Measurements from ENCODE around the gene ZBED1.
"Not testable (repeated sequence)": the region's sequence is repeated elsewhere in the genome, so short reads cannot be mapped to it uniquely, and the experiment has no call there.

ZBED1 gene

DNA sequence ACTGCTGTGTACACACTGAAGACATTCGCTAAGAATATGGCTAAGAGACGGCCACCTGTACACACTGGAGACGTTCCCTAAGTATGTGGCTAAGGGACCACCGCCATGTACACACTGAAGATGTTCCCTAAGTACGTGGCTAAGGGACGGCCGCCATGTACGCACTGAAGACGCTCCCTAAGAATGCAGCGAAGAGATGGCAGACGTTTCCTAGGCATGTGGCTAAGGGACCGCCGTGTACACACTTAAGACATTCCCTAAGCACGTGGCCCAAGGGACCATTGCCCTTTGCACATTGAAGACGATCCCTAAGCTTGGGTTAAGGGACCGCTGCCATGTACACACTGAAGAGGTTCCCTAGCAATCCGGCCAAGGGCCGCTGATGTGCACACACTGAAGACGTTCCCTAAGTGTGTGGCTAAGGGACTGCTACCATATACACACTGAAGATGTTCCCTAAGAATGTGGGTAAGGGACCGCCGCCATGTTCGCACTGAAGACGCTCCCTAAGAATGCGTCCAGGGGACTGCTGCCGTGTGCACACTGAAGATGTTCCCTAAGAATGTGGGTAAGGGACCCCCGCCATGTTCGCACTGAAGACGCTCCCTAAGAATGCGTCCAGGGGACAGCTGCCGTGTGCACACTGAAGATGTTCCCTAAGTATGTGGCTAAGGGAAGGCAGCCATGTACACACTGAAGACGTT is 36.7 kb downstream of the ZBED1 start:
- Histone ChIP-seq H3K4me1 (ENCODE audit: control insufficient read depth in 1 of 2, insufficient read depth in 2 of 2, low read length in 2 of 2) (no peaks in the 10 kb centered on the region), H3K27ac (ENCODE audit: low read depth, low read length) (no peak overlapping the region), H3K9ac (ENCODE audit: low read depth in 1 of 2, low read length in 2 of 2) (no peak overlapping the region)

DNA sequence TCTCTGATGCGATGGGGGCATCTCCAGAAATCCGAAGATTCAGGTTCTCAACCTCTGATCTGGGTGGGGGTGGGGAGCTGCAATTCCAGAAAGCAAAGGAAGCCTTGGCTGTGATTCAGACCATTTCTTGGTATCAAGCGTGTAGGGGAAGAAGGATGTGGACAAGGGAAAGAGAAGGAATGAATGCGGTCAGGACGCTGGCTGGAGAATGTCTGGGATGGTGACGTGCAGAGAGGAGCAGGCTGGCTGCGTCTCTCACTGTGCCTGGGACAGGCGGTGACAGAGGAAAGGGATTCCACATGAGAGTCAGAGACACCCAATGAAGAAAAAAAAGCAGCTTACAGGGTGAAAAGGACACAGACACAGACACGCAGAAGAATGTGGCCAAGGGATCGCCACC is 37.3 kb downstream of the ZBED1 start:
- H3K27ac ChIP-seq (ENCODE audit: low read depth, low read length); H3K4me3 ChIP-seq (ENCODE audit: low read depth in 1 of 2, low read length in 2 of 2); H3K9ac ChIP-seq (ENCODE audit: low read depth in 1 of 2, low read length in 2 of 2): not testable (repeated sequence)

More for the DNA sequence above, 36.7 kb downstream of the ZBED1 start:
- Histone ChIP-seq H3K36me3 (ENCODE audit: control insufficient read depth in 1 of 2, insufficient read depth in 2 of 2, low read length in 2 of 2) (no peaks in the 10 kb centered on the region), H3K4me3 (ENCODE audit: low read depth in 1 of 2, low read length in 2 of 2) (no peak overlapping the region), H3K27me3 (ENCODE audit: control insufficient read depth in 1 of 2, insufficient read depth in 2 of 2, low read length in 2 of 2) (no peaks in the 10 kb centered on the region), H3K9me3 (ENCODE audit: control insufficient read depth in 1 of 2, low read length in 2 of 2) (no peaks in the 10 kb centered on the region)

DNA sequence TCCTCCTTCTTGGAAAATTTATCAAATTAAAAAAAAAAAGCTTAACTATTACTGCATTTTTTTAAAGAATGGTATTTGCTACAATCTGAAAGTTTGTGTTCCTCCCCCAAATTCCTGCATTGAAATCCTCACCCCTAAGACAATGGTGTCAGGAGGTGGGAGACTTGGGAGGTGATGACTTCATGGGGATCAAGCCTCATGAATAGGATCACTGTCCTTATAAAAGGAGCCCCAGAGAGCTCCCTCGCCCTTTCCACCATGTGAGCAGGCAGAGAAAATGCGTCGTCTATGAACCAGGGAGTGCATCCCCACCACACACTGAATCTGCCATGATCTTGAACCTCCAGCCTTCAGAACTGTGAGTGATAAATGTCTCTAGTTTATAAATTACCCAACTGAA is 38.0 kb downstream of the ZBED1 start:
- Histone ChIP-seq H3K9me3 (ENCODE audit: control insufficient read depth in 1 of 2, low read length in 2 of 2) (no peaks in the 10 kb centered on the region), H3K36me3 (ENCODE audit: control insufficient read depth in 1 of 2, insufficient read depth in 2 of 2, low read length in 2 of 2) (peaks cover 0 to 3% of the 10 kb centered on the region in 2 donors), H3K4me1 (ENCODE audit: control insufficient read depth in 1 of 2, insufficient read depth in 2 of 2, low read length in 2 of 2) (no peaks in the 10 kb centered on the region), H3K27ac (ENCODE audit: low read depth, low read length) (no peak overlapping the region), H3K9ac (ENCODE audit: low read depth in 1 of 2, low read length in 2 of 2) (no peak overlapping the region), H3K4me3 (ENCODE audit: low read depth in 1 of 2, low read length in 2 of 2) (no peak overlapping the region), H3K27me3 (ENCODE audit: control insufficient read depth in 1 of 2, insufficient read depth in 2 of 2, low read length in 2 of 2) (no peaks in the 10 kb centered on the region)

More for the DNA sequence above, 37.3 kb downstream of the ZBED1 start:
- H3K27me3 ChIP-seq (ENCODE audit: control insufficient read depth in 1 of 2, insufficient read depth in 2 of 2, low read length in 2 of 2); H3K36me3 ChIP-seq (ENCODE audit: control insufficient read depth in 1 of 2, insufficient read depth in 2 of 2, low read length in 2 of 2); H3K4me1 ChIP-seq (ENCODE audit: control insufficient read depth in 1 of 2, insufficient read depth in 2 of 2, low read length in 2 of 2); H3K9me3 ChIP-seq (ENCODE audit: control insufficient read depth in 1 of 2, low read length in 2 of 2): not testable (repeated sequence)

DNA sequence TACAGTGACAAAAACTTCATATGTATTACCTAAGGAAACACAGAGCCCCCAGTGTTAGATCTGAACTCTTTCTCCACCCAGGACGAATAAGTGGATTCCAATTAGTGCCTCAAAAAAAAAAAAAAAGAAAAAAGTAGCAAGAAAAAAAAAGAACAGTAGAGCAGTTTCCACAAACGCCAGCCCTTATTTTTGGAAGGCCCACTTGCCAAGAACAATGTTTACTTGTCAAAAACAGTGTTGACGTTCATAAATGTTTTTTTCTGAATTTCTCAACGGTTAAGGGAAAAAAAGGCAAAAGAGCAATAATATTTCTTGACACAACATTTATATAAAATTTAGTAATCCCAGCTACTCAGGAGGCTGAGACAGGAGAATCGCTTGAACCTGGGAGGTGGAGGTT is 38.7 kb downstream of the ZBED1 start:
- peaks cover 0 to 3% of the 10 kb centered on the region in 2 donors for H3K36me3 ChIP-seq (ENCODE audit: control insufficient read depth in 1 of 2, insufficient read depth in 2 of 2, low read length in 2 of 2)
- no peaks in the 10 kb centered on the region for H3K27me3 ChIP-seq (ENCODE audit: control insufficient read depth in 1 of 2, insufficient read depth in 2 of 2, low read length in 2 of 2)
- no peak overlapping the region for H3K9ac ChIP-seq (ENCODE audit: low read depth in 1 of 2, low read length in 2 of 2)
- H3K27ac ChIP-seq (ENCODE audit: low read depth, low read length), result no peak overlapping the region
- H3K9me3 ChIP-seq (ENCODE audit: control insufficient read depth in 1 of 2, low read length in 2 of 2), result no peaks in the 10 kb centered on the region
- H3K4me1 ChIP-seq (ENCODE audit: control insufficient read depth in 1 of 2, insufficient read depth in 2 of 2, low read length in 2 of 2), result no peaks in the 10 kb centered on the region
- no peak overlapping the region for H3K4me3 ChIP-seq (ENCODE audit: low read depth in 1 of 2, low read length in 2 of 2)

DNA sequence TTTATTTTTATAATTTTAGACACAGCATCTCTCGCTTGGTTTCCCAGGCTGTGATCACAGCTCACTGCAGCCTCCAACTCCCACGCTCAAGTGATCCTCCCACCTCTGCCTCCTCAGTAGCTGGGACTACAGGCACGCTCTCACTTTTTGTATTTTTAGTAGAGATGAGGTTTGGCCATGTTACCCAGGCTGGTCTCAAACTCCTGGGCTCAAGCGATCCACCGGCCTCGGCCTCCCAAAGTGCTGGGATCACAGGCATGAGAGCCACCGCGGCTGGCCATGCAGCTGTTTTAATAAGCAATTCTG is 39.1 kb downstream of the ZBED1 start:
- Histone ChIP-seq H3K27ac (ENCODE audit: low read depth, low read length) (no peak overlapping the region), H3K4me3 (ENCODE audit: low read depth in 1 of 2, low read length in 2 of 2) (no peak overlapping the region)

DNA sequence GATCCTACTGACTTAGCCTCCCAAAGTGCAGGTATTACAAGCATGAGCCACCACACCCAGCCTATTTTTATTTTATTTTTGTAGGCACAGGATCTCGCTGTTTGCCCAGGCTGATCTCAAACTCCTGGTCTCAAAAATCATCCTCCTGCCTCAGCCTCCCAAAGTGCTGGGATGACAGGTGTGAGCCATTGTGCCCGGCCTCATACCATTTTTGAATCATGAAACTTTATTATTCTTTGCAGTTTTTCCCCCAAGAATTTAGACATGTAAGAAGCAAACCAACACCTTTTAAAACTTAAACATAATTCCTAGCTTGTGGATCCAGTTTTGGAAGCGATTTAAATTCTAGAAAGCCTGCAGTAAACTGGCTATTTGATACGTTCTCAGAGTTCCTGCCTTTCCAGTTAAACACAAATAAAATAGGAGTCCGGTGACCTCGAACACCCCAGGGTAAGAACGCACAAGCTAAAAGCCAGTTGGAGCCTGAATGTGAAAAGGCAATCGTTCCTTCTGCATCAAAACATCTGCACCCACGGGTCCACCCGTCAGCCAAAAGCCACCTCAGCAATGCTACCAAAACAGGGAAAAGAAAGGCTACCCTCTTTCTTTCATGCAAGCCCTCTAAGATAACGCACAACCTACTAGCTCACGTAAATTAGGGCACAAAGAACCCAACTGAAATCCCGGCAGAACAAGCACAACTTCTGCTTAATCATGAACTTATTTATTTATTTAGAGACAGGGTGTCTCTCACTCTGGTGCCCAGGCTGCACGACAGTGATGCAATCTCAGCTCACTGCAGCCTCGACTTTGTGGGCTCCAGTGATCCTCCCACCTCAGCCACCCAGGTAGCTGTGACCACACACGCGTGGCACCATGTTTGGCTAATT is 39.7 kb downstream of the ZBED1 start:
- not testable (repeated sequence) for H3K4me3 ChIP-seq (ENCODE audit: low read depth in 1 of 2, low read length in 2 of 2); H3K27ac ChIP-seq (ENCODE audit: low read depth, low read length); H3K4me1 ChIP-seq (ENCODE audit: control insufficient read depth in 1 of 2, insufficient read depth in 2 of 2, low read length in 2 of 2); H3K9ac ChIP-seq (ENCODE audit: low read depth in 1 of 2, low read length in 2 of 2); H3K9me3 ChIP-seq (ENCODE audit: control insufficient read depth in 1 of 2, low read length in 2 of 2); H3K27me3 ChIP-seq (ENCODE audit: control insufficient read depth in 1 of 2, insufficient read depth in 2 of 2, low read length in 2 of 2); H3K36me3 ChIP-seq (ENCODE audit: control insufficient read depth in 1 of 2, insufficient read depth in 2 of 2, low read length in 2 of 2)

More for the DNA sequence above, 39.1 kb downstream of the ZBED1 start:
- Histone ChIP-seq H3K9me3 (ENCODE audit: control insufficient read depth in 1 of 2, low read length in 2 of 2) (no peaks in the 10 kb centered on the region), H3K36me3 (ENCODE audit: control insufficient read depth in 1 of 2, insufficient read depth in 2 of 2, low read length in 2 of 2) (peaks cover 0 to 3% of the 10 kb centered on the region in 2 donors), H3K27me3 (ENCODE audit: control insufficient read depth in 1 of 2, insufficient read depth in 2 of 2, low read length in 2 of 2) (no peaks in the 10 kb centered on the region), H3K4me1 (ENCODE audit: control insufficient read depth in 1 of 2, insufficient read depth in 2 of 2, low read length in 2 of 2) (no peaks in the 10 kb centered on the region), H3K9ac (ENCODE audit: low read depth in 1 of 2, low read length in 2 of 2) (no peak overlapping the region)

DNA sequence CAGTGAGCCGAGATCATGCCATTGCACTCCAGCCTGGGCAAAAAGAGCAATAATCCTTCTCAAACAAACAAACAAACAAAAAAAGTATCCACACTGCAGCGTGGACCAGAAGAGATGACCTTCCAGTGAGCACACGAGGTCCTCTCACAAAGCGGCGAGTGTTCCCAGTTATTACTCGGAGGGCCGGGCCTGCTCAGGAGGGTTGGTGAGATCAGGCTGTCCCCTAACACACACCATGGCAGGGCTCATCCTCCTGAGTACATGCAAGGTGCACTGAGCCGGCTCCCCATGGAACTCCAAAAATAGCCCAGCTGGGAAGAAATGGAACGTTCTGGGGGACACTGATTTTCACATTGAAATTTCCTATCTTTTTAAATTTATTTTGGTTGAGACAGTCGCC is 40.7 kb downstream of the ZBED1 start:
- H3K27me3 ChIP-seq (ENCODE audit: control insufficient read depth in 1 of 2, insufficient read depth in 2 of 2, low read length in 2 of 2); H3K4me3 ChIP-seq (ENCODE audit: low read depth in 1 of 2, low read length in 2 of 2); H3K36me3 ChIP-seq (ENCODE audit: control insufficient read depth in 1 of 2, insufficient read depth in 2 of 2, low read length in 2 of 2); H3K4me1 ChIP-seq (ENCODE audit: control insufficient read depth in 1 of 2, insufficient read depth in 2 of 2, low read length in 2 of 2); H3K27ac ChIP-seq (ENCODE audit: low read depth, low read length); H3K9ac ChIP-seq (ENCODE audit: low read depth in 1 of 2, low read length in 2 of 2); H3K9me3 ChIP-seq (ENCODE audit: control insufficient read depth in 1 of 2, low read length in 2 of 2): not testable (repeated sequence)

DNA sequence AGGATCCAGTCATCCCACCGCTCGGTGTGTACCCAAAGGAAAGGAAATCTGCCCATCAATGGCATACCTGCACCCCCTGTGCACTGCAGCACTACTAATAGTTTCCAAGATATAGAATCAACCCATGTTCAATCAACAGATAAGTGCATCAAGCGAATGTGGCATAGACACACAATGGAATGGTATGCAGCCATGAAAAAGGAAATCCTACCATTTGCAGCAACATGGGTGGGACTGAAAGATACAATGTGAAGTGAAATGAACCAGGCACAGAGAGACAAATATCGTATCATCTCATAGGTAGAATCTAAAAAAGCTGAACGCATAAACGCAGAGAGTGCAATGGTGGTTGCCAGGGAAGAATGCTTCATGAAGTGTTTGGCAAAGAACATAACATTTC is 42.5 kb downstream of the ZBED1 start:
- Histone ChIP-seq H3K36me3 (ENCODE audit: control insufficient read depth in 1 of 2, insufficient read depth in 2 of 2, low read length in 2 of 2) (peaks cover 0 to 3% of the 10 kb centered on the region in 2 donors), H3K27ac (ENCODE audit: low read depth, low read length) (no peak overlapping the region), H3K4me1 (ENCODE audit: control insufficient read depth in 1 of 2, insufficient read depth in 2 of 2, low read length in 2 of 2) (peaks cover 0 to 3% of the 10 kb centered on the region in 2 donors), H3K4me3 (ENCODE audit: low read depth in 1 of 2, low read length in 2 of 2) (no peak overlapping the region), H3K9me3 (ENCODE audit: control insufficient read depth in 1 of 2, low read length in 2 of 2) (no peaks in the 10 kb centered on the region), H3K9ac (ENCODE audit: low read depth in 1 of 2, low read length in 2 of 2) (no peak overlapping the region), H3K27me3 (ENCODE audit: control insufficient read depth in 1 of 2, insufficient read depth in 2 of 2, low read length in 2 of 2) (no peaks in the 10 kb centered on the region)

DNA sequence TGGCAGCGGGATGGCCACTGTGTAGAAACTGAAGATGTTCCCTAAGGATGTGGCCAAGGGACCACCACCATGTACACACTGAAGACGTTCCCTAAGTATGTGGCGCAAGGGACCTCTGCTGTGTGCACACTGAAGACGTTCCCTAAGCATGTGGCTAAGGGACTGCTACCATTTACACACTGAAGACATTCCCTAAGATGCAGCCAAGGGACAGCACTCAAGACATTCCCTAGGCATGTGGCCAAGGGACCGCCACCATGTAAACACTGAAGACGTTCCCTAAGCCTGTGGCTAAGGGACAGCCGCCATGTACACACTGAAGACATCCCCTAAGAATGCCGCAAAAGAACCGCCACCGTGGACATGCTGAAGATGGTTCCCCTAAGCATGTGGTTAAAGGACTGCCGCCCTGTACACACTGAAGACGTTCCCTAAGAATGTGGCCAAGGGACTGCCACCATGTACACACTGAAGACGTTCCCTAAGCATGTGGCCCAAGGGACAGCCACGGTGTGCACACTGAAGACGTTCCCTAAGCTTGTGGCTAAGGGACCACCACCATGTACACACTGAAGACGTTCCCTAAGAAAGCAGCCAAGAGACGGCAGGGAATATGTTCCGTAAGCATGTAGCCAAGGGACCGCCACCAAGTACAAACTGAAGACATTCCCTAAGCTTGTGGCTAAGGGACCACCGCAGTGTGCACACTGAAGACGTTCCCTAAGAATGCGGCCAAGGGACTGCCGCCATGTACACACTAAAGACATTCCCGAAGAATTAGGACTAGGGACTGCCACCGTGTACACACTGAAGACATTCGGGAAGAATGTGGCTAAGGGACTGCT is 43.3 kb downstream of the ZBED1 start:
- Histone ChIP-seq H3K9me3 (ENCODE audit: control insufficient read depth in 1 of 2, low read length in 2 of 2) (peaks cover 0 to 4% of the 10 kb centered on the region in 2 donors), H3K36me3 (ENCODE audit: control insufficient read depth in 1 of 2, insufficient read depth in 2 of 2, low read length in 2 of 2) (peaks cover 0 to 7% of the 10 kb centered on the region in 2 donors), H3K27ac (ENCODE audit: low read depth, low read length) (no peak overlapping the region), H3K27me3 (ENCODE audit: control insufficient read depth in 1 of 2, insufficient read depth in 2 of 2, low read length in 2 of 2) (no peaks in the 10 kb centered on the region), H3K9ac (ENCODE audit: low read depth in 1 of 2, low read length in 2 of 2) (no peak overlapping the region), H3K4me3 (ENCODE audit: low read depth in 1 of 2, low read length in 2 of 2) (no peak overlapping the region), H3K4me1 (ENCODE audit: control insufficient read depth in 1 of 2, insufficient read depth in 2 of 2, low read length in 2 of 2) (peaks cover 0 to 3% of the 10 kb centered on the region in 2 donors)

DNA sequence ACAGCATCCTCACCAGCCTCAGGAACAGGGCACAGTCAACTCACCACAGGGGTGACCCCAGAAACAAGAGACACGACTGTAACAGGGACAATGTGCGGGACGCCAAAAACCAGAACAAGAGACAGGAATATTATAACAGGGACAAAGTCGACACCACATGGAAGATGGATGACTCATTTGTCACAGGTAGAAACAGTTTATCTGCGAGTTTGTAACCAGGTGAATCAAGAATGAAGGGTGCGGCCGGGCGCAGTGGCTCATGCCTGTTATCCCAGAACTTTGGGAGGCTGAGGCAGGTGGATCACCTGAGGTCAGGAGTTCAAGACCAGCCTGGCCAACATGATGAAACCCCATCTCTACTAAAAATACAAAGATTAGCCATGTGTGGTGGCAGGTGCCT is 44.7 kb downstream of the ZBED1 start:
- not testable (repeated sequence) for H3K9ac ChIP-seq (ENCODE audit: low read depth in 1 of 2, low read length in 2 of 2); H3K27ac ChIP-seq (ENCODE audit: low read depth, low read length); H3K9me3 ChIP-seq (ENCODE audit: control insufficient read depth in 1 of 2, low read length in 2 of 2); H3K27me3 ChIP-seq (ENCODE audit: control insufficient read depth in 1 of 2, insufficient read depth in 2 of 2, low read length in 2 of 2); H3K4me3 ChIP-seq (ENCODE audit: low read depth in 1 of 2, low read length in 2 of 2); H3K36me3 ChIP-seq (ENCODE audit: control insufficient read depth in 1 of 2, insufficient read depth in 2 of 2, low read length in 2 of 2)
- H3K4me1 ChIP-seq (ENCODE audit: control insufficient read depth in 1 of 2, insufficient read depth in 2 of 2, low read length in 2 of 2), result peaks cover 0 to 10% of the 10 kb centered on the region in 2 donors
